Islet of Langerhans (tissue), 1 donor: ENCODE data around the gene TFEB.

Source experiments
- FAIRE-seq: peaks from one replicate; lab custom pipeline; 2011; peaks lifted over from hg19 to GRCh38; lab: Jason Lieb, UNC

TFEB gene

GRCh38 chr6:41705996-41706835 lies 29.2 kb downstream of the TFEB start:
- no peak for FAIRE-seq

- no peak for FAIRE-seq
These were observed 30.0 kb downstream of the TFEB start for GRCh38 chr6:41705311-41705995.

GRCh38 chr6:41704656-41705310 lies 30.6 kb downstream of the TFEB start:
- no peak for FAIRE-seq

- FAIRE-seq, result no peak
These were observed 31.4 kb downstream of the TFEB start for GRCh38 chr6:41704028-41704427.

GRCh38 chr6:41702771-41703494 lies 32.5 kb downstream of the TFEB start:
- FAIRE-seq, result no peak

- FAIRE-seq, result no peak
These were observed 33.2 kb downstream of the TFEB start for GRCh38 chr6:41702089-41702745.

GRCh38 chr6:41700463-41701347 lies 34.7 kb downstream of the TFEB start:
- FAIRE-seq, result no peak

- FAIRE-seq, result no peak
These were observed 36.3 kb downstream of the TFEB start for GRCh38 chr6:41699063-41699462.

- no peak for FAIRE-seq
These were observed 37.3 kb downstream of the TFEB start for GRCh38 chr6:41697861-41698781.

- FAIRE-seq, result no peak
These were observed 38.6 kb downstream of the TFEB start for GRCh38 chr6:41696788-41697187.

GRCh38 chr6:41695825-41696224 lies 39.6 kb downstream of the TFEB start:
- FAIRE-seq, result no peak

- no peak for FAIRE-seq
These were observed 40.4 kb downstream of the TFEB start for GRCh38 chr6:41694815-41695526.

- FAIRE-seq, result no peak
These were observed 41.8 kb downstream of the TFEB start for GRCh38 chr6:41693281-41694240.

- FAIRE-seq, result no peak
These were observed 42.7 kb downstream of the TFEB start for GRCh38 chr6:41692730-41693129.

GRCh38 chr6:41692080-41692675 lies 43.2 kb downstream of the TFEB start:
- no peak for FAIRE-seq

GRCh38 chr6:41691426-41692079 lies 43.9 kb downstream of the TFEB start:
- FAIRE-seq, result no peak
